ENCODE measurements around the gene CSTB.

Gene CSTB

DNA sequence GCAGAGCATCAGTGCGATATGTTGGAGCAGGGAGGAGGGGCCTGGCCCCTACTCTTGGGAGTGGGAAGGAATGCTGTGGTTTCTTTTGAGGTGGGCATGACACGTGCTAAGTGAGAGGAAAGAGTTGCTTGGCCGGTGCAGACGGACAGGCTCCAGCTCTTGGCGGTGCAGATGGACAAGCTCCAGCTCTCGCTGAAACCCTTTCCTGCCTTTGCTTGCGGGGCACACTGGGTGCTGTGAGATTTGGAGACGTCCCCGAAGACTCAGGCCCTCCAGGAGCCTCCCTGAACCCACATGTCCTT lies 41.2 kb downstream of the CSTB start:
- Histone ChIP-seq H3K4me3 (no peak overlapping the region), H3K27ac (no peak overlapping the region), H3K36me3 (peaks cover 19% of the 10 kb centered on the region; the same call in 1 of the 2 replicates), H3K9ac (peak overlapping the region; percentile 23; the same call in 1 of the 2 replicates), H3K27me3 (no peaks in the 10 kb centered on the region), H4K20me1 (peaks cover 83% of the 10 kb centered on the region), H3K4me2 (peak overlapping the region; percentile 80), H3K9me3 (no peaks in the 10 kb centered on the region; the same call in 1 of the 2 replicates), H3K4me1 (peaks cover 66% of the 10 kb centered on the region)
- TF ChIP-seq Cebpa-rat (IDR thresholded peaks at IDR 0.05) = no peak

DNA sequence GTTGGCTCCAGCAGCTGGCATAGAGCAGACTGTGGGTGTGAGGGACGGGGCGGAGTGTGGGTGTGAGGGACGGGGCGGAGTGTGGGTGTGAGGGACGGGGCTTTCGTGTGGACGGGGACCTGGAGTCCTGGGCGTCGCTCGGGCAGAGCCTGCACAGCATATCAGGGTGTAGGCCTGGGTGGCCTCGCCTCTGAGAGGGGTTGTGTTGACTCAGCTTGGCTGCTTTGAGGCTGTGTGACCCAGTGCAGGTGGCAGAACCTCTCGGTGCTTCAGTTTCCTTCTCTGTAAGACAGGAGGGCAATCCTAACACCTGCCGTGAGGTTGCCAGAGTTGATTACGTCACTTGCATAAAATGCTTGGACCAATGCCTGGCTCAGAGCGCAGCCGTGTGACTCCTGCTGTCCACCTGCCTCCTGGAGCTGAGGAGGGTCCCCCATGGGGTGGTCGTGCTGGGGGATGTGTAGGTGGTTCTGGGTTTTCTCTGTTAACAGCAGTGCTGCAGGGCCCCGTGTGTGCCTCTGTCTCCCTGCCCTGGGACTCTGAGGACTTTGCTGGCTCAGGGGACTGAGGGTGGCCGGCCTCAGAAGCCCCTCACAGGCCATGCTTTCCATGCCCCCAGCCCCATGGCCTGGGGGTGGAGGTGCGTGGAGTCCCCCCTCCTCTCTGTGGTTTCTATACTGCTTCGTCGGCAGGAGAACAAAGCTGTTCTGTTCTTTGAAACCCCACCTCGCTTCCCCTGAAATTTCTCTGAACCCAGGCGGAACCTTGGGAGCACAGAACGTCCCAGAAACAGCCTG lies 41.8 kb downstream of the CSTB start:
- Histone ChIP-seq H3K9me3 (no peaks in the 10 kb centered on the region; the same call in 1 of the 2 replicates), H3K4me3 (no peak overlapping the region), H3K4me2 (peak overlapping the region; percentile 80), H4K20me1 (peaks cover 88% of the 10 kb centered on the region), H3K9ac (peak overlapping the region; percentile 23; the same call in 1 of the 2 replicates), H3K27ac (no peak overlapping the region), H3K27me3 (no peaks in the 10 kb centered on the region), H3K4me1 (peaks cover 67% of the 10 kb centered on the region), H3K36me3 (peaks cover 19% of the 10 kb centered on the region; the same call in 1 of the 2 replicates)
- TF ChIP-seq Cebpa-rat (IDR thresholded peaks at IDR 0.05) = no peak

- Histone ChIP-seq H3K27ac (0 out of 2 replicates have a peak overlapping the region, but pooled peaks have one; percentile 14), H4K20me1 (peaks cover 91% of the 10 kb centered on the region), H3K9ac (no peak overlapping the region), H3K4me3 (no peak overlapping the region), H3K4me2 (peak overlapping the region; percentile 80), H3K36me3 (peaks cover 19% of the 10 kb centered on the region; the same call in 1 of the 2 replicates), H3K4me1 (peaks cover 68% of the 10 kb centered on the region), H3K27me3 (no peaks in the 10 kb centered on the region), H3K9me3 (no peaks in the 10 kb centered on the region; the same call in 1 of the 2 replicates)
- TF ChIP-seq Cebpa-rat (IDR thresholded peaks at IDR 0.05) = no peak
These were observed 42.5 kb downstream of the CSTB start for GRCh38 chr21:43733529-43734071.

DNA sequence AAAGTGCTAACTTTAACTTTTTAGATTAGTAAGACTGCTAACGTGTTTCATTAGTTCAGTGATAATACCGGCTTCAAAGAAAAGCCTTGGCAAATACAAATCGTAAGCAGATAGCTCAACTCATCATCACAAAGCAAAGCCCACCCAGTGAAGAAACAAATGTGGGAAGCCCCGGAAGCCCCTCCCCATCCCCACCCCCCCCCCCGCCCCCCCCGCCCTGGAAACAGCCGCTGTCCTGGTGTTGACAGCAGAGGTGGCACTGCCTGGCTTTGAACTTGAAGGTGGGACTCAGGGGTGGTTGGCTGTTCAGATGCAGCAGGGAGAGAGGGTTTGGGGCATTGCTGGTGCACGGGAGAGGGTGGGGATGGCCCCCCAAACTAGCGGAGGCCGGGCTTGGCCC lies 43.0 kb downstream of the CSTB start:
- peak overlapping the region; percentile 80 for H3K4me2 ChIP-seq
- H3K9ac ChIP-seq = no peak overlapping the region
- H3K4me3 ChIP-seq = no peak overlapping the region
- H4K20me1 ChIP-seq = peaks cover 92% of the 10 kb centered on the region
- H3K9me3 ChIP-seq = no peaks in the 10 kb centered on the region; the same call in 1 of the 2 replicates
- H3K27ac ChIP-seq = 0 out of 2 replicates have a peak overlapping the region, but pooled peaks have one; percentile 14
- H3K4me1 ChIP-seq = peaks cover 73% of the 10 kb centered on the region
- TF ChIP-seq Cebpa-rat (IDR thresholded peaks at IDR 0.05) = no peak
- no peaks in the 10 kb centered on the region for H3K27me3 ChIP-seq
- H3K36me3 ChIP-seq = peaks cover 15% of the 10 kb centered on the region; the same call in 1 of the 2 replicates

DNA sequence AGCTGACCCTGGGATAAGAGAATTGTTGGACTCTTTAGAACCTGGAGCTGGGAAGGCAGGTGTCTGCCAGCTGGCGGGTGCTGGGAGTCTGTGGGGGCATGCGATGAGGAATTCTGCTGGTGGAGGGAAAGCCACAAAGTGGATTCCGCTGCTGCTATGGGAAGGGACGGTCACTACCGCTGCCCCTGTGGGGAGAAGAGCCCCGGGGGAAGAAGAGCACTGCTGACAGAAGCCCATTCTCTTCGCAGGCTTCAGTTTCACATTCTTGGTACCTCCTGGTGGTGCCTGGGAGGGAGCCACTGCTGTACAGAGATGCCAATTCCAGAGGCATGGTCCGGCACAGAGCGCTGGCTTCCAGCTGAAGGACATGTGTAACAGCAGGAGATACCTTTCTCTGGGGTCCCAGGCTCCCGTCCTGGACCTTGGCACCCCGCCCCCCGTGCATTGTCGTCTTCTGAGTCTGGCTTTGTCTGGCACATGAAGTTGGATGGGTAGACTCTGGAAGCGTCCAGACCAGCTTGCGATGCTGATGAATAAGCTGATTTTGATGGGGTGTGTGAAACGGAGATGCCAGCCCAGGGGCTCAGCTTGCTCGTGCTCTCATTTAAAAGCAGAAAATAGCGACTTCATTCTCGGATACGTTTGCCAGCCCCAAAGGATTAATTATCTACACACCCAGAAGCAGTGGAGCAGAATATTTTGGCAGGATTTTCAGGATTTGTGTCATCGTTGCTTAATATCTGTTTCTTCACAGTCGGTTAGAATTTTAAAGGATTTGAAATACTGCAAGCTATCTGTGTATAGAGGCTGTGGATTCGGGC lies 44.0 kb downstream of the CSTB start:
- no peak overlapping the region for H3K9ac ChIP-seq

DNA sequence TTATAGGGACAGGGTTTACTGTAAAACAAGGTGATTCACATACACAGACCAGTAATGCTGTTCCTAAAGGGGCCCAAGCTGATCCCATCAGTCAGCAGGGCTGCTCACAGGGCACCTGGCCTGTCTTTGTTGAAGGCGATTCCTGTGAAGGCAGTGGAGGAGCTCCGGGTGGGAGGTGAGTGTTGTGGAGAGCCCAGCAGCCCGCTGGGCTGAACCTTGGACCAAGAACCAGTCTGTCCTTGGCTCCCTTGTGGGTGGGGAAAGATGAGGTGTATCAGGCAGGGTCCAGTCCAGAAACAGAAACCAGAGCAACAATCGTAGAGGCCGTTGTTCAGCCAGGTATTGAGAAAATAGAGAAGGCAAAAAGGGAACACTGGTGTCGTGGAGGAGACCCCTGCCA lies 44.6 kb downstream of the CSTB start:
- TF ChIP-seq Cebpa-rat (IDR thresholded peaks at IDR 0.05) = no peak
- H3K27ac ChIP-seq = no peak overlapping the region
- no peaks in the 10 kb centered on the region for H3K36me3 ChIP-seq
- no peak overlapping the region for H3K9ac ChIP-seq
- H3K4me1 ChIP-seq = peaks cover 81% of the 10 kb centered on the region
- H3K4me3 ChIP-seq = no peak overlapping the region
- no peaks in the 10 kb centered on the region; the same call in 1 of the 2 replicates for H3K9me3 ChIP-seq
- H4K20me1 ChIP-seq = peaks cover 93% of the 10 kb centered on the region
- no peaks in the 10 kb centered on the region for H3K27me3 ChIP-seq
- H3K4me2 ChIP-seq = no peak overlapping the region

More for the DNA sequence above, 44.0 kb downstream of the CSTB start:
- Histone ChIP-seq H3K27me3 (no peaks in the 10 kb centered on the region), H3K4me2 (no peak overlapping the region), H3K4me3 (no peak overlapping the region), H3K27ac (no peak overlapping the region), H4K20me1 (peaks cover 92% of the 10 kb centered on the region), H3K4me1 (peaks cover 81% of the 10 kb centered on the region), H3K9me3 (no peaks in the 10 kb centered on the region; the same call in 1 of the 2 replicates), H3K36me3 (peaks cover 6% of the 10 kb centered on the region; the same call in 1 of the 2 replicates)
- TF ChIP-seq Cebpa-rat (IDR thresholded peaks at IDR 0.05) = no peak

GRCh38 chr21:43728467-43729390 lies 47.4 kb downstream of the CSTB start:
- Histone ChIP-seq H3K9ac (peak overlapping the region; percentile 42), H3K4me2 (peak overlapping the region; percentile 90), H3K27ac (peak overlapping the region; percentile 71)

GRCh38 chr21:43728154-43728466 lies 48.0 kb downstream of the CSTB start:
- H3K27me3 ChIP-seq = no peaks in the 10 kb centered on the region
- H3K36me3 ChIP-seq = 0 out of 2 replicates have a peak, but pooled peaks cover 9% of the 10 kb centered on the region
- peaks cover 80% of the 10 kb centered on the region for H3K4me1 ChIP-seq
- no peaks in the 10 kb centered on the region for H3K9me3 ChIP-seq
- H3K9ac ChIP-seq = peak overlapping the region; percentile 42
- peaks cover 92% of the 10 kb centered on the region for H4K20me1 ChIP-seq
- TF ChIP-seq Cebpa-rat (IDR thresholded peaks at IDR 0.05) = no peak
- H3K4me2 ChIP-seq = peak overlapping the region; percentile 90
- peak overlapping the region; percentile 61 for H3K4me3 ChIP-seq
- H3K27ac ChIP-seq = peak overlapping the region; percentile 71

More at GRCh38 chr21:43728467-43729390, 47.4 kb downstream of the CSTB start:
- H3K4me1 ChIP-seq = peaks cover 81% of the 10 kb centered on the region
- H3K9me3 ChIP-seq = no peaks in the 10 kb centered on the region
- H3K36me3 ChIP-seq = 0 out of 2 replicates have a peak, but pooled peaks cover 5% of the 10 kb centered on the region
- peaks cover 92% of the 10 kb centered on the region for H4K20me1 ChIP-seq
- no peaks in the 10 kb centered on the region for H3K27me3 ChIP-seq
- peak overlapping the region; percentile 61 for H3K4me3 ChIP-seq
- TF ChIP-seq Cebpa-rat (IDR thresholded peaks at IDR 0.05) = no peak
